ENCODE data around the gene ARRDC4.

DNA sequence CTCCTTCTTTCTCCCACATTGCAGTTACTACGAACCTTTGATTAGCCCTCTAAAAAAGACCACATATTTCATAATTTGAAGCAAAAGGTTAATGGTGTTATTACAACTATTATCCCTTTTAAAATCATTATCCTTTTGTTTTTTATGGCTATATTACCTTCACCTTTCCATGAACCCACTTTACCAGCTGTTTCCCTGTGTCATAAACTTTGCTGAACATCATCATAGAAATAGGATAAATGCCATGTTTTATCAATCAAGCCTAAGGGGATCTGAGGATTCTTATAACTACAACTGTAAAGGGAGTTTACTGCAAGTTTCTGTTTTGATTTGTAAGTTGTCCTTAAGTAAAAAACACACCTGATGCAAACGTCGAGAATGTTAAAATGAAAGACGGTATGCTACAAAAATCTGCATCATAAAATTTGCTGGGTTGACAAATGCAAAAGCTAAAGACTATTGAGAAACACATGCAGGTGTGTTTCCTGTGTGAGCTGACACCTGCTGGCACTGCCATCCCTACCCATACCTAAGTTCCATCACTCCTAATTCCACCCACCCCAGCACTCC lies 39.1 kb upstream of the ARRDC4 start:
- TF ChIP-seq, protein P1, sequence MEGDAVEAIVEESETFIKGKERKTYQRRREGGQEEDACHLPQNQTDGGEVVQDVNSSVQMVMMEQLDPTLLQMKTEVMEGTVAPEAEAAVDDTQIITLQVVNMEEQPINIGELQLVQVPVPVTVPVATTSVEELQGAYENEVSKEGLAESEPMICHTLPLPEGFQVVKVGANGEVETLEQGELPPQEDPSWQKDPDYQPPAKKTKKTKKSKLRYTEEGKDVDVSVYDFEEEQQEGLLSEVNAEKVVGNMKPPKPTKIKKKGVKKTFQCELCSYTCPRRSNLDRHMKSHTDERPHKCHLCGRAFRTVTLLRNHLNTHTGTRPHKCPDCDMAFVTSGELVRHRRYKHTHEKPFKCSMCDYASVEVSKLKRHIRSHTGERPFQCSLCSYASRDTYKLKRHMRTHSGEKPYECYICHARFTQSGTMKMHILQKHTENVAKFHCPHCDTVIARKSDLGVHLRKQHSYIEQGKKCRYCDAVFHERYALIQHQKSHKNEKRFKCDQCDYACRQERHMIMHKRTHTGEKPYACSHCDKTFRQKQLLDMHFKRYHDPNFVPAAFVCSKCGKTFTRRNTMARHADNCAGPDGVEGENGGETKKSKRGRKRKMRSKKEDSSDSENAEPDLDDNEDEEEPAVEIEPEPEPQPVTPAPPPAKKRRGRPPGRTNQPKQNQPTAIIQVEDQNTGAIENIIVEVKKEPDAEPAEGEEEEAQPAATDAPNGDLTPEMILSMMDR (IDR thresholded peaks at IDR 0.05), result no peak
- TF ChIP-seq POLR2A (IDR thresholded peaks at IDR 0.05), result no peak

Measured in esophagus squamous epithelium (tissue), 4 donors.